Neuronal stem cell (in vitro differentiated cells): Measurements from ENCODE around the gene ZSCAN10. TPM values are rescaled to one million over a fixed set of nuclear protein-coding genes. Genes with fewer than 3 reads are reported as not detected.
A peak's percentile ranks its signal among the peaks of the same experiment; 100 is the strongest.

ENCODE experiments used
- DNase-seq: peaks from one replicate; pipeline ENCODE4 v3.0.0-alpha.2; 2013; ENCODE audit warnings: low spot score
- H2AFZ ChIP-seq: one replicate; pipeline ENCODE4 v1.6.1; 2013; ENCODE audit warnings: mild to moderate bottlenecking, low read length, inconsistent platforms
- H2AK5ac ChIP-seq: 2 replicates; pipeline ENCODE4 v1.6.1; 2013; ENCODE audit warnings: low read depth, mild to moderate bottlenecking, inconsistent platforms, low read length, moderate library complexity, mixed read lengths
- H2BK120ac ChIP-seq: 2 replicates; pipeline ENCODE4 v1.6.1; 2013; ENCODE audit warnings: low read depth, mild to moderate bottlenecking, inconsistent platforms, low read length, moderate library complexity, mixed read lengths
- H2BK12ac ChIP-seq: one replicate; pipeline ENCODE4 v1.6.1; 2013; ENCODE audit warnings: low read length, inconsistent platforms
- H2BK15ac ChIP-seq: 2 replicates; pipeline ENCODE4 v1.6.1; 2013; ENCODE audit warnings: mild to moderate bottlenecking, low read length, inconsistent platforms, mixed read lengths
- H2BK5ac ChIP-seq: one replicate; pipeline ENCODE4 v1.6.1; 2013; ENCODE audit warnings: inconsistent platforms, mild to moderate bottlenecking, low read length, moderate library complexity
- H3K14ac ChIP-seq: one replicate; pipeline ENCODE4 v1.6.1; 2013; ENCODE audit warnings: low read length, inconsistent platforms
- H3K18ac ChIP-seq: 2 replicates; pipeline ENCODE4 v1.6.1; 2013; ENCODE audit warnings: low read length, inconsistent platforms
- H3K23ac ChIP-seq: 2 replicates; pipeline ENCODE4 v1.6.1; 2013; ENCODE audit warnings: low read depth, mild to moderate bottlenecking, mixed read lengths, low read length, inconsistent platforms; ENCODE audit not compliant: poor library complexity
- H3K27ac ChIP-seq: replicated peaks from 3 replicates; pipeline ENCODE4 v1.5.1; 2013; ENCODE audit warnings: low read length, inconsistent platforms
- H3K27me3 ChIP-seq, 3 experiments: 2 replicates each; pipeline ENCODE4 v1.6.1; 2013; ENCODE audit warnings: low read length in 3 of 3, mild to moderate bottlenecking in 2 of 3, inconsistent platforms in 1 of 3, low read depth in 1 of 3, mixed read lengths in 1 of 3, moderate library complexity in 1 of 3; ENCODE audit not compliant: control insufficient read depth in 3 of 3, insufficient read depth in 3 of 3
- H3K36me3 ChIP-seq, 2 donors: replicated peaks in 1 of 2; 2 replicates each; pipeline ENCODE4 v1.6.1; 2013; ENCODE audit warnings: low read length in 2 of 2; ENCODE audit not compliant: control insufficient read depth in 2 of 2, insufficient read depth in 2 of 2
- H3K4ac ChIP-seq: 2 replicates; pipeline ENCODE4 v1.6.1; 2013; ENCODE audit warnings: inconsistent platforms, mild to moderate bottlenecking, low read length, moderate library complexity
- H3K4me1 ChIP-seq, 2 donors: 1 replicate in 1 of 2; 2 replicates in 1 of 2; pipeline ENCODE4 v1.6.1; 2013; ENCODE audit warnings: low read length in 2 of 2, low read depth in 1 of 2; ENCODE audit not compliant: control insufficient read depth in 2 of 2, insufficient read depth in 1 of 2
- H3K4me2 ChIP-seq: one replicate; pipeline ENCODE4 v1.6.1; 2013; ENCODE audit warnings: mild to moderate bottlenecking, low read length, inconsistent platforms; ENCODE audit not compliant: insufficient read depth, poor library complexity, severe bottlenecking
- H3K4me3 ChIP-seq, 2 donors: 2 replicates each; pipeline ENCODE4 v1.5.1; 2013; ENCODE audit warnings: low read length in 2 of 2, mild to moderate bottlenecking in 2 of 2, inconsistent platforms in 1 of 2, moderate library complexity in 1 of 2
- H3K79me1 ChIP-seq: one replicate; pipeline ENCODE4 v1.6.1; 2013; ENCODE audit warnings: low read depth, mild to moderate bottlenecking, inconsistent platforms, low read length, moderate library complexity
- H3K9ac ChIP-seq: one replicate; pipeline ENCODE4 v1.6.1; 2013; ENCODE audit warnings: mild to moderate bottlenecking, low read depth, low read length, inconsistent platforms; ENCODE audit not compliant: poor library complexity
- H3K9me3 ChIP-seq, 2 donors: replicated peaks in 1 of 2; 2 replicates each; pipeline versions ENCODE3 to v1.6.1; 2013; ENCODE audit warnings: low read length in 2 of 2, mild to moderate bottlenecking in 2 of 2, inconsistent platforms in 1 of 2, low read depth in 1 of 2, mixed read lengths in 1 of 2, moderate library complexity in 1 of 2; ENCODE audit not compliant: control insufficient read depth in 2 of 2, insufficient read depth in 1 of 2
- H4K8ac ChIP-seq: one replicate; pipeline ENCODE4 v1.6.1; 2013; ENCODE audit warnings: low read depth, mild to moderate bottlenecking, inconsistent platforms, low read length, moderate library complexity
- H4K91ac ChIP-seq: one replicate; pipeline ENCODE4 v1.6.1; 2013; ENCODE audit warnings: low read length, low read depth, mild to moderate bottlenecking, inconsistent platforms; ENCODE audit not compliant: poor library complexity
- WGBS, 2 donors: extraction: QIAGEN DNeasy Blood & Tissue Kit; methylation state at CpG; one replicate each; pipeline ENCODE4 v1.1.7; 2013; ENCODE audit warnings: missing lambda C conversion rate in 2 of 2, mixed read lengths in 1 of 2; ENCODE audit not compliant: insufficient read length in 2 of 2, insufficient replicate concordance in 1 of 2; ENCODE audit errors: extremely low coverage in 2 of 2; 5-methylcytosine and 5-hydroxymethylcytosine counted together
- small RNA-seq: library from polyadenylated mRNA; stranded (forward); fragments of <200 nt; extraction: miRNeasy Mini kit (QIAGEN cat#:217004); gene quantifications from one replicate; pipeline ENCODE3, GENCODE V24; 2013; ENCODE audit not compliant: insufficient read depth

Gene ZSCAN10

GRCh38 chr16:3044708-3045107 lies 54.4 kb downstream of the ZSCAN10 start:
- no peak overlapping the region for H3K18ac ChIP-seq
- no peak overlapping the region for H3K27ac ChIP-seq
- H4K8ac ChIP-seq = no peak overlapping the region
- H2BK12ac ChIP-seq = no peak overlapping the region
- no peak overlapping the region for H2AFZ ChIP-seq
- no peak overlapping the region for H3K9ac ChIP-seq
- H3K36me3 ChIP-seq = no peaks in the 10 kb centered on the region
- H3K4me2 ChIP-seq = no peak overlapping the region
- H3K14ac ChIP-seq = no peak overlapping the region
- H3K4me3 ChIP-seq = peak overlapping the region in 1 of 2 donors; percentile 17
- H2BK15ac ChIP-seq = no peak overlapping the region
- peaks cover 14 to 65% (median 28%) of the 10 kb centered on the region in 3 experiments for H3K27me3 ChIP-seq
- peaks cover 0 to 1% of the 10 kb centered on the region in 2 donors for H3K4me1 ChIP-seq
- H3K23ac ChIP-seq = no peak overlapping the region
- H2BK120ac ChIP-seq = no peak overlapping the region
- DNase-seq = no peak
- H2AK5ac ChIP-seq = no peak overlapping the region
- no peak overlapping the region for H2BK5ac ChIP-seq
- peaks cover 3% of the 10 kb centered on the region for H3K79me1 ChIP-seq
- H4K91ac ChIP-seq = no peak overlapping the region
- H3K9me3 ChIP-seq = peaks cover 0 to 2% of the 10 kb centered on the region in 2 donors
- no peak overlapping the region for H3K4ac ChIP-seq
- WGBS, 2 donors = no CpG with 5 or more reads among the region's 6 CpGs

- Histone ChIP-seq H2BK15ac (no peak overlapping the region), H3K27ac (no peak overlapping the region), H3K14ac (no peak overlapping the region), H2AFZ (no peak overlapping the region), H3K18ac (no peak overlapping the region), H3K9ac (no peak overlapping the region), H2BK12ac (no peak overlapping the region), H2BK120ac (no peak overlapping the region), H3K4ac (no peak overlapping the region), H3K4me3 (no peak overlapping the region), H4K8ac (no peak overlapping the region), H3K23ac (no peak overlapping the region), H2BK5ac (no peak overlapping the region), H3K79me1 (peaks cover 3% of the 10 kb centered on the region), H4K91ac (no peak overlapping the region), H3K4me2 (no peak overlapping the region), H3K4me1 (peaks cover 0 to 1% of the 10 kb centered on the region in 2 donors), H3K27me3 (peaks cover 20 to 68% (median 31%) of the 10 kb centered on the region in 3 experiments), H2AK5ac (no peak overlapping the region), H3K9me3 (peaks cover 0 to 2% of the 10 kb centered on the region in 2 donors), H3K36me3 (no peaks in the 10 kb centered on the region)
- WGBS, 2 donors = no CpG with 5 or more reads among the region's 3 CpGs
- DNase-seq = no peak
These were observed 56.7 kb downstream of the ZSCAN10 start for GRCh38 chr16:3042376-3042775.

DNA sequence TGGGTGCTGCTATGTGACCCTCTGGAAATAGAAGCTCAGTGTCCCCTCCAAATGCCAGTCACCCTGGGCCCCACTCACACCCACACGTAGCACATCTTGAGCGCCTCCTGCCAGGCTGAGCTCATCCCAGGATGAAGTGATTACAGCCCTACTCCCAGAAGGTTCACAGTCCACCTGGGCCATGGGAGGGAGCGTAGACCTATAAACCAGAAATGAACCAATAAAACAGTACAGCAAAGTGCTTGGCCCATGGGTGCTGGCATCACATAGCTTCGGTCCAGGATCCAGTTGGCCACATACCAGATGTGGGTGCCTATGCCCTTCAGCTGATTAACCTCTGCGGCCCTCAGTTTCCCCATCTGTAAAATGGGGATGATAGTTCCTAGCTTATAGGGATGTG lies 60.2 kb downstream of the ZSCAN10 start:
- no peak overlapping the region for H3K23ac ChIP-seq
- H2BK15ac ChIP-seq = no peak overlapping the region
- H3K27me3 ChIP-seq = peaks cover 21 to 65% (median 48%) of the 10 kb centered on the region in 3 experiments
- H2BK12ac ChIP-seq = no peak overlapping the region
- no peak for DNase-seq
- WGBS, 2 donors = no CpG with 5 or more reads among the region's 5 CpGs
- no peak overlapping the region for H2AFZ ChIP-seq
- no peaks in the 10 kb centered on the region for H3K4me1 ChIP-seq
- no peak overlapping the region for H3K4ac ChIP-seq
- H3K18ac ChIP-seq = no peak overlapping the region
- no peak overlapping the region for H2BK5ac ChIP-seq
- H3K79me1 ChIP-seq = peaks cover 2% of the 10 kb centered on the region
- no peak overlapping the region for H4K8ac ChIP-seq
- H3K14ac ChIP-seq = no peak overlapping the region
- no peak overlapping the region for H3K9ac ChIP-seq
- no peak overlapping the region for H3K27ac ChIP-seq
- H3K36me3 ChIP-seq = no peaks in the 10 kb centered on the region
- H3K9me3 ChIP-seq = no peaks in the 10 kb centered on the region
- no peak overlapping the region for H3K4me3 ChIP-seq
- no peak overlapping the region for H2BK120ac ChIP-seq
- H4K91ac ChIP-seq = no peak overlapping the region
- H3K4me2 ChIP-seq = no peak overlapping the region
- H2AK5ac ChIP-seq = no peak overlapping the region

Small RNAs within 50 kb of the gene (small RNA-seq; reads per million reads assigned to genes)
- gene RNU1-22P = not detected
